ENCODE measurements around the gene HPSE2. TPM values are rescaled to one million over a fixed set of nuclear protein-coding genes. Genes with fewer than 3 reads are reported as not detected.
A peak's percentile ranks its signal among the peaks of the same experiment; 100 is the strongest.

Gene HPSE2
- total RNA-seq, 1 donor from 2014 or later: not detected

GRCh38 chr10:98417973-98418664, 817.5 kb downstream of the HPSE2 start:
- Histone ChIP-seq H3K4me3 (ENCODE audit: low read depth, low read length) (no peak overlapping the region), H3K27me3 (ENCODE audit: control insufficient read depth, insufficient read depth, low read length) (no peaks in the 10 kb centered on the region), H3K36me3 (ENCODE audit: control insufficient read depth, insufficient read depth, low read length) (peaks cover 7% of the 10 kb centered on the region)
- no peak for FAIRE-seq
- TF ChIP-seq CTCF (IDR thresholded peaks at IDR 0.05; ENCODE audit: insufficient read depth, low read length, severe bottlenecking): no peak
- DNase-seq (ENCODE audit: low read depth): no peak

GRCh38 chr10:98417481-98417959, 818.1 kb downstream of the HPSE2 start:
- Histone ChIP-seq H3K27me3 (ENCODE audit: control insufficient read depth, insufficient read depth, low read length) (no peaks in the 10 kb centered on the region), H3K36me3 (ENCODE audit: control insufficient read depth, insufficient read depth, low read length) (peaks cover 7% of the 10 kb centered on the region), H3K4me3 (ENCODE audit: low read depth, low read length) (no peak overlapping the region)
- TF ChIP-seq CTCF (IDR thresholded peaks at IDR 0.05; ENCODE audit: insufficient read depth, low read length, severe bottlenecking): no peak
- no peak for DNase-seq (ENCODE audit: low read depth)
- peak; percentile 93 for FAIRE-seq

GRCh38 chr10:98416606-98417388, 818.9 kb downstream of the HPSE2 start:
- no peaks in the 10 kb centered on the region for H3K27me3 ChIP-seq (ENCODE audit: control insufficient read depth, insufficient read depth, low read length)
- peaks cover 7% of the 10 kb centered on the region for H3K36me3 ChIP-seq (ENCODE audit: control insufficient read depth, insufficient read depth, low read length)
- no peak for FAIRE-seq
- TF ChIP-seq CTCF (IDR thresholded peaks at IDR 0.05; ENCODE audit: insufficient read depth, low read length, severe bottlenecking): no peak
- no peak overlapping the region for H3K4me3 ChIP-seq (ENCODE audit: low read depth, low read length)
- no peak for DNase-seq (ENCODE audit: low read depth)

- Histone ChIP-seq H3K4me3 (ENCODE audit: low read depth, low read length) (no peak overlapping the region), H3K36me3 (ENCODE audit: control insufficient read depth, insufficient read depth, low read length) (peaks cover 6% of the 10 kb centered on the region), H3K27me3 (ENCODE audit: control insufficient read depth, insufficient read depth, low read length) (no peaks in the 10 kb centered on the region)
- FAIRE-seq (no peak), DNase-seq (ENCODE audit: low read depth) (no peak)
- no peak for TF ChIP-seq CTCF (IDR thresholded peaks at IDR 0.05; ENCODE audit: insufficient read depth, low read length, severe bottlenecking)
These were observed 819.9 kb downstream of the HPSE2 start for GRCh38 chr10:98415731-98416119.

GRCh38 chr10:98414932-98415730, 820.5 kb downstream of the HPSE2 start, which contains the start of gene PYROXD2:
Gene PYROXD2, minus strand, starts transcription at chr10:98415182. Its CDS starts 47 bp downstream, at chr10:98415135.
- Histone ChIP-seq H3K27me3 (ENCODE audit: control insufficient read depth, insufficient read depth, low read length) (no peaks in the 10 kb centered on the region), H3K4me3 (ENCODE audit: low read depth, low read length) (peak within 1 kb of the TSS; percentile 42), H3K36me3 (ENCODE audit: control insufficient read depth, insufficient read depth, low read length) (peaks cover 6% of the 10 kb centered on the region)
- FAIRE-seq (no peak), DNase-seq (ENCODE audit: low read depth) (peak; percentile 77)
- no peak for TF ChIP-seq CTCF (IDR thresholded peaks at IDR 0.05; ENCODE audit: insufficient read depth, low read length, severe bottlenecking)

All from bronchial epithelial cell (primary cell).